Ovary (tissue), 9 donors: Measurements from ENCODE around the gene RAB40C. TPM values are rescaled to one million over a fixed set of nuclear protein-coding genes. Genes with fewer than 3 reads are reported as not detected.
A peak's percentile ranks its signal among the peaks of the same experiment; 100 is the strongest.

Source experiments
- DNase-seq, 5 donors: peaks; one replicate each; pipeline ENCODE4 v3.0.0-alpha.2; 2019 to 2020
- H3K27ac ChIP-seq, 2 donors: fragments of 200-600 bp; one replicate each; pipeline versions ENCODE4 v1.5.1 to v1.8.0; 2019 to 2022
- H3K27me3 ChIP-seq: fragments of 200-600 bp; one replicate; pipeline ENCODE4 v1.8.0; 2022
- H3K36me3 ChIP-seq: fragments of 200-600 bp; sonication (generic); one replicate; pipeline ENCODE4 v1.5.1; 2019
- H3K4me1 ChIP-seq: one replicate; pipeline ENCODE4 v1.8.1; 2013; ENCODE audit warnings: mild to moderate bottlenecking, moderate library complexity; ENCODE audit not compliant: insufficient read depth
- H3K4me3 ChIP-seq: fragments of 200-600 bp; sonication (generic); one replicate; pipeline ENCODE4 v1.5.1; 2017
- H3K9me3 ChIP-seq, 2 donors: fragments of 200-600 bp in 1 of 2; sonication (generic) in 1 of 2; one replicate each; pipeline versions ENCODE4 v1.5.1 to v1.8.1; 2013 to 2019; ENCODE audit warnings: mild to moderate bottlenecking in 1 of 2, moderate library complexity in 1 of 2
- EP300 ChIP-seq: sonication (generic); formaldehyde crosslinking; IDR thresholded peaks from one replicate; pipeline ENCODE4 v1.6.1; 2017; ENCODE audit warnings: antibody characterized with exemption
- POLR2A ChIP-seq: fragments of 450-650 bp; IDR thresholded peaks from one replicate; pipeline ENCODE4 v1.6.1; 2017; ENCODE audit warnings: antibody characterized with exemption, mild to moderate bottlenecking, moderate library complexity
- WGBS, 3 donors: extraction: QIAGEN DNeasy Blood & Tissue Kit in 1 of 3; methylation state at CpG; one replicate each; pipeline versions ENCODE4 v1.1.5 to v1.1.7; 2013 to 2017; 5-methylcytosine and 5-hydroxymethylcytosine counted together
- intact Hi-C, 4 donors: fragments of 100-400 bp; cut with DNase I; formaldehyde crosslinking; loops; one replicate each; pipeline versions ENCODE4 v1.11.0 to v1.15.1; 2022 to 2023
- polyA plus RNA-seq, 2 donors: library from polyadenylated mRNA; stranded (reverse); fragments of 200-250 nt in 1 of 2; fragments of 350-450 nt in 1 of 2; fragmentation: Illumina TruSeq in 1 of 2; extraction: RNeasy Lipid Tissue Mini Kit (QIAGEN cat#74804) in 1 of 2; gene quantifications; one replicate each; pipeline ENCODE4 v1.2.3, GENCODE V29; 2013 to 2014
- total RNA-seq, 7 donors: library from RNA; depleted of rRNA in 2 of 7; stranded (reverse); fragments of >200 nt in 2 of 7; fragmentation: NEBNext Ultra II Directional in 3 of 7; extraction: Animal tissue kit (Norgen Biotek cat#: 25700) in 3 of 7; gene quantifications; one replicate each; pipeline versions ENCODE4 v1.1.0 to v1.2.4, GENCODE V29; 2016 to 2023
- TF ChIP-seq, protein P1 (sequence below), 3 donors: fragments of 450-650 bp in 2 of 3; fragments of 200-600 bp in 1 of 3; IDR thresholded peaks; one replicate each; pipeline versions ENCODE4 v1.5.1 to v1.8.0; 2016 to 2022; ENCODE audit warnings: antibody characterized with exemption in 3 of 3, mild to moderate bottlenecking in 1 of 3
- donor health status: DM: no; HTN: no; CAD: no; lungs with moderate emphysema.
- donor health status: DM: no; HTN: no; CAD: no.
- donor health status: Bipolar disorder and iron deficiency.
- donor health status: DM: yes; HTN: yes; CAD: no.
- donor health status: DM: no; HTN: no; CAD: no.
- donor health status: DM: yes; HTN: yes; CAD: no.

RAB40C gene
- total and polyA plus RNA-seq, 9 donors = 1.9 to 24.1 (median 21.0) TPM

GRCh38 chr16:633336-634050 lies 43.6 kb downstream of the RAB40C start:
- Histone ChIP-seq H3K4me1 (peaks cover 24% of the 10 kb centered on the region), H3K27ac (no peak overlapping the region), H3K27me3 (no peaks in the 10 kb centered on the region), H3K4me3 (no peak overlapping the region), H3K36me3 (no peaks in the 10 kb centered on the region), H3K9me3 (no peaks in the 10 kb centered on the region)
- intact Hi-C loops = loop anchor here in 1 of 4 donors (10.0 kb wide), 1 partner anchor 1331 kb away; the partner anchor contains the start of genes RNF151 and RPS2
- TF ChIP-seq, protein P1, sequence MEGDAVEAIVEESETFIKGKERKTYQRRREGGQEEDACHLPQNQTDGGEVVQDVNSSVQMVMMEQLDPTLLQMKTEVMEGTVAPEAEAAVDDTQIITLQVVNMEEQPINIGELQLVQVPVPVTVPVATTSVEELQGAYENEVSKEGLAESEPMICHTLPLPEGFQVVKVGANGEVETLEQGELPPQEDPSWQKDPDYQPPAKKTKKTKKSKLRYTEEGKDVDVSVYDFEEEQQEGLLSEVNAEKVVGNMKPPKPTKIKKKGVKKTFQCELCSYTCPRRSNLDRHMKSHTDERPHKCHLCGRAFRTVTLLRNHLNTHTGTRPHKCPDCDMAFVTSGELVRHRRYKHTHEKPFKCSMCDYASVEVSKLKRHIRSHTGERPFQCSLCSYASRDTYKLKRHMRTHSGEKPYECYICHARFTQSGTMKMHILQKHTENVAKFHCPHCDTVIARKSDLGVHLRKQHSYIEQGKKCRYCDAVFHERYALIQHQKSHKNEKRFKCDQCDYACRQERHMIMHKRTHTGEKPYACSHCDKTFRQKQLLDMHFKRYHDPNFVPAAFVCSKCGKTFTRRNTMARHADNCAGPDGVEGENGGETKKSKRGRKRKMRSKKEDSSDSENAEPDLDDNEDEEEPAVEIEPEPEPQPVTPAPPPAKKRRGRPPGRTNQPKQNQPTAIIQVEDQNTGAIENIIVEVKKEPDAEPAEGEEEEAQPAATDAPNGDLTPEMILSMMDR (IDR thresholded peaks at IDR 0.05) = no peak
- no peak for TF ChIP-seq POLR2A
- TF ChIP-seq EP300 = no peak
- peak; percentile 23 to 51 (median 44) for DNase-seq
- WGBS, 3 donors = 94 to 96% (median 95%) methylated on average over 47 to 74 of the region's 74 CpGs

DNA sequence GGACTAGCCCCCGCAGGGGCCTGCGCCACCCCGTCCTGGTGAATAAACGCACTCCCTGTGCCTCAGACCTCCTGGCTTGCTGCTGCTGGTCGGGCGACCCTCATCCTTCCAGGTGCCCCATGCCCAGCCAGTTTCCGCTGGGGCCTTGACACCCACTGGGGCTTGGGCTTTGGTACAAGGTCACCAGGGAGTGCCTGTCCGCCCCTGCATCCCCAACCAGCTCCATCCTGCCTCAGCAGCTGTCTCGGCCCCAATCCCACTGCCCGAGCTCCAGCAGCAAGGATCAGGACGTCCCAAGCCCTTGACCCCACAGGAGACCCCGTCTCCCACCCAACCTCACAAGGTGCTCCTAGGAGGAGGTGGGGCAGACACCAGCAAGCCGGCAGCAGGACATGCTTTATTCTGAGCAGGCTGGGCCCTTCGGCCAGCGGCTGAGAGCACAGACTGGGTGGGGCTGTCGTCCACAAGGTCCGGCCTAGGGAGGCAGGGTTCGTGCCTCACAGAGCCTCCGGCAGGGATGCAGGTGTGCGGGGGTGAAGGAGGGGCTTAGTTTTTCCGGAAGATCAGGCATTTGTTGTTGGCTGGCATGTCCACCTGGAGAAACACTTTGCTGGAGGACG lies 44.3 kb downstream of the RAB40C start:
- 78 to 87% (median 86%) methylated on average over 19 to 22 of the region's 22 CpGs for WGBS, 3 donors
- Histone ChIP-seq H3K27me3 (no peaks in the 10 kb centered on the region), H3K27ac (no peak overlapping the region), H3K4me3 (no peak overlapping the region), H3K9me3 (no peaks in the 10 kb centered on the region), H3K4me1 (peaks cover 24% of the 10 kb centered on the region), H3K36me3 (no peaks in the 10 kb centered on the region)
- intact Hi-C loops = loop anchor here in 1 of 4 donors (10.0 kb wide), 1 partner anchor 1331 kb away; the partner anchor contains the start of genes RNF151 and RPS2
- peak in 4 of 5 donors; percentile 17 to 44 (median 40) for DNase-seq
- TF ChIP-seq, protein P1 (IDR thresholded peaks at IDR 0.05) = no peak
- TF ChIP-seq EP300 (no peak), POLR2A (no peak)

DNA sequence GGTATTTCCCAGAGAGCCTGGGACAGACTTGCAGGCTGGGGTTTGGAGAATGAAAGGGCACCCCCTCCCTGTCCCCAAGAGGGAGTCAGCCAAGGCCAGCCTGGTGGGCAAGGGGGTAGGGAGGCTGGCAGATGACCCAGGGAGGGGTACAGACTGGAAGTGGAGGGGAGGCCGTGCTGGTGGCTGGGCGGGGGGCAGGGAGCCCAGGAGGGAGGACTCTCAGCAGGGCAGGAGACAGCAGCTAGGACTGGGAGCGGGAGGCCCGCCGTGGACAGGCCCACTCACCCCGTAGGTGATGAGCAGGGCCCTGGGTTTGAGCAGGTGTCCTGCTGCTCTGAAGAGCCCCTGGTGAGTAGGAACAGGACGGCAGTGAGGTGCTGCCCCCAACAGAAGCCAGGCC lies 45.1 kb downstream of the RAB40C start:
- intact Hi-C loops = loop anchor here in 1 of 4 donors (5.0 to 10.0 kb wide), 2 partner anchors 43 to 1330 kb away; partner anchors contain the start of genes RAB40C, RNF151 and RPS2

More for the DNA sequence above, 45.1 kb downstream of the RAB40C start:
- DNase-seq = peak in 3 of 5 donors; percentile 27 to 54 (median 47)
- Histone ChIP-seq H3K9me3 (no peaks in the 10 kb centered on the region), H3K27me3 (no peaks in the 10 kb centered on the region), H3K36me3 (no peaks in the 10 kb centered on the region), H3K4me3 (peak overlapping the region; percentile 88), H3K27ac (no peak overlapping the region), H3K4me1 (peaks cover 21% of the 10 kb centered on the region)
- TF ChIP-seq POLR2A (no peak), EP300 (no peak)
- TF ChIP-seq, protein P1 (IDR thresholded peaks at IDR 0.05) = no peak
- WGBS, 3 donors = 75 to 82% (median 79%) methylated on average over 7 of the region's 7 CpGs
